Measurements from ENCODE around the gene GNAI3. TPM values are rescaled to one million over a fixed set of nuclear protein-coding genes. Genes with fewer than 3 reads are reported as not detected.

GNAI3 gene
- total and polyA plus RNA-seq, 2 of the 8 experiments (the other 6 are each of a cell fraction or from before 2014, with no cell fraction given), result 4.0 to 9.8 TPM

DNA sequence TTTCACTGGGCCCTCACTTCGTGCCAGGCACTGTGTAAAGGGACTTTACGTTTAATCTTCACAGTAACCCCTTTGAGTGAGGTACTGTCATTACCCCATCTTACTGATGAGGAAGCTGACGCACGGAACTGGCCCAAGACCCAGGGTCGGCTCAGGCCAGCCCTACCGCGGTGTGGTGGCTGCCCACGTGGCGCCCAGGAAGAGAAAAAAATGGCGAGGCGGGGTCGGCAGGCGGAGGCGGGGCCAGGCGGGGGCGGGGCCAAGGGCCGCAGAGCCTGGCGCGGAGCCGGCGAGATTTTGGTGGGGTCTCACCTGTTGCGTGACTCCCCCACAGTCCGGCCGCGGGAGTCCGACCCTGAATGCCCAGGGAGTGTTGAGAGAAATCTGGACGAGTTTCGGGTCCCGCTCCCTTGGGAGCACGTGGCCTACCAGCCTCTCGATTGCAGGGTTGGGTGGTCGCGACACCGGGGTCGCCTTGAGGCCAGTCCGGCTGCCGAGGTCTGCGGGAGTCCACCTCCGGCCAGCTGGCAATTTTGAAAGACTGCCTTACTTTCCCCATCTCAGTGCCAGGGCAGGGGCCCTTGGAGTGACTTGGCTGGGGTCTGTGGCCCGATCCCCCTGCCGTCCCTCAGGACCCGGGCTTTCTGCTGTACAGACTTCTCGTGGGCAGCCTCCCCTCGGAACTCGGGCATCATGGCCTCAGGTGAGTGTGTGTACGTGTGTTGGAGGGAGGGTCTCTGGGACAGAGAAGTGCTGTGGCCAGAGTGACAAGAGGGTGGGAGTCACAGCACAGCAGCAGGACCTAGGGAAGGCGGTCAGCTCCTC is 71.4 kb downstream of the GNAI3 start, which contains the start of the genes AMPD2 and GNAT2:
Gene AMPD2 (plus strand): TSS at position 262 of the 825 bp plus-strand sequence. CDS start 1,339 bp downstream, outside the sequence.
Gene GNAT2 (minus strand): TSS at position 41 of the 825 bp plus-strand sequence. CDS start 6,746 bp downstream, outside the sequence.
- Histone ChIP-seq H3K9ac (replicated peaks in 1 of 4; ENCODE audit: extremely low read depth in 1 of 4, low read depth in 3 of 4, low read length in 3 of 4) (peak within 1 kb of the TSS in 3 of 4 experiments; percentile 43 to 74 (median 65); a peak in 6 of 7 replicates), H3K79me2 (ENCODE audit: control insufficient read depth in 1 of 2, insufficient read depth in 2 of 2, low read length in 2 of 2) (peaks cover 0 to 37% of the 10 kb centered on the region in 2 experiments; a peak in 2 of 4 replicates), H3K4ac (replicated peaks; ENCODE audit: insufficient read length, low read depth, low read length) (peak within 1 kb of the TSS; percentile 81), H4K91ac (replicated peaks; ENCODE audit: insufficient read length, low read length) (peak within 1 kb of the TSS; percentile 76), H3K27ac (ENCODE audit: low read depth, low read length) (peak within 1 kb of the TSS; percentile 16; the same call in 1 of the 2 replicates), H4K5ac (ENCODE audit: insufficient read length, low read depth, low read length) (peak within 1 kb of the TSS; percentile 49), H3K23ac (ENCODE audit: insufficient read length) (peak within 1 kb of the TSS; percentile 1), H3K36me3 (ENCODE audit: control insufficient read depth in 2 of 4, insufficient read depth in 4 of 4, low read length in 3 of 4) (no peaks in the 10 kb centered on the region), H2AFZ (ENCODE audit: low read length) (peak within 1 kb of the TSS; percentile 99), H3K4me2 (ENCODE audit: insufficient read depth in 1 of 2, low read depth in 2 of 2, low read length in 2 of 2) (peak within 1 kb of the TSS; percentile 91 to 94), H3K9me3 (ENCODE audit: insufficient read depth in 2 of 2, low read depth in 1 of 2, low read length in 1 of 2) (no peaks in the 10 kb centered on the region), H2BK20ac (ENCODE audit: low read length) (no peak within 1 kb of the TSS), H3K14ac (ENCODE audit: insufficient read length) (no peak within 1 kb of the TSS), H3K18ac (ENCODE audit: extremely low read depth, low read length) (peak within 1 kb of the TSS; percentile 96), H4K8ac (ENCODE audit: extremely low read depth, insufficient read depth, low read length) (peak within 1 kb of the TSS; percentile 88; the same call in 1 of the 2 replicates), H2BK15ac (ENCODE audit: low read length) (peak within 1 kb of the TSS; percentile 13; the same call in 1 of the 2 replicates), H2AK5ac (ENCODE audit: low read depth, low read length) (no peak within 1 kb of the TSS), H3K27me3 (replicated peaks in 1 of 4; ENCODE audit: control insufficient read depth in 3 of 4, extremely low read depth in 1 of 4, insufficient read depth in 3 of 4, low read length in 3 of 4) (no peaks in the 10 kb centered on the region), H2BK12ac (ENCODE audit: low read depth, low read length) (peak within 1 kb of the TSS; percentile 91), H3K79me1 (ENCODE audit: low read depth, low read length) (peaks cover 17% of the 10 kb centered on the region), H3K23me2 (ENCODE audit: low read depth, low read length) (peaks cover 16% of the 10 kb centered on the region), H3K4me3 (ENCODE audit: extremely low read depth in 1 of 4, insufficient read depth in 2 of 4, low read depth in 3 of 4, low read length in 4 of 4) (peak within 1 kb of the TSS; percentile 69 to 85 (median 78)), H3K56ac (replicated peaks; ENCODE audit: insufficient read length, low read depth, low read length) (peak within 1 kb of the TSS; percentile 64), H3K4me1 (replicated peaks in 1 of 4; ENCODE audit: control insufficient read depth in 3 of 4, insufficient read depth in 4 of 4, low read length in 3 of 4) (peaks cover 4 to 25% (median 12%) of the 10 kb centered on the region in 4 experiments), H2BK5ac (ENCODE audit: low read depth, low read length) (peak within 1 kb of the TSS; percentile 86; the same call in 1 of the 2 replicates), H4K20me1 (replicated peaks in 1 of 2; ENCODE audit: control insufficient read depth in 1 of 2, insufficient read depth in 2 of 2, low read length in 2 of 2) (peaks cover 5 to 21% of the 10 kb centered on the region in 2 experiments), H2BK120ac (replicated peaks; ENCODE audit: low read depth, low read length) (no peak within 1 kb of the TSS)
- ChIA-PET POLR2A (ENCODE audit: partially characterized antibody) (interaction anchor here (0.6 to 2.5 kb wide), 12 partner anchors 8 to 246 kb away, joined by 3 to 18 read pairs (median 5); partner anchors contain the start of gene GNAI3), CTCF (ENCODE audit: partially characterized antibody) (interaction anchor here (0.8 to 1.7 kb wide), 11 partner anchors 12 to 337 kb away, joined by 3 to 9 read pairs (median 3); partner anchors contain the start of gene PSRC1)
- DNase-seq (ENCODE audit: low read depth in 1 of 2, low spot score in 2 of 2), result peak in 1 of 2 experiments; percentile 87
- FAIRE-seq, result no peak
- WGBS, 2 experiments (ENCODE audit: extremely low coverage in 1 of 2, insufficient coverage in 1 of 2, insufficient read length in 1 of 2, insufficient replicate concordance in 2 of 2, low coverage in 1 of 2, low lambda C conversion rate in 2 of 2, missing lambda C conversion rate in 1 of 2), result 1% methylated on average over 29 of the region's 47 CpGs; no CpG with 5 or more reads in 1 of the 2 experiments
- TF ChIP-seq CBX5 (IDR thresholded peaks at IDR 0.05; ENCODE audit: low read depth, low read length) (no peak), SP2 (IDR thresholded peaks at IDR 0.05; ENCODE audit: low read length) (no peak), SIN3A (conservative IDR thresholded peaks at IDR 0.05 in 1 of 2, IDR thresholded peaks at IDR 0.05 in 1 of 2; ENCODE audit: low read depth in 1 of 2, low read length in 2 of 2) (peak in 1 of 2 experiments; percentile 87; a peak in 2 of 4 replicates), RNF2 (IDR thresholded peaks at IDR 0.05; ENCODE audit: borderline replicate concordance, low read depth, low read length, missing control alignments, poor library complexity, severe bottlenecking) (no peak), ASH2L (IDR thresholded peaks at IDR 0.05; ENCODE audit: low read length) (peak; percentile 55), POLR2A (IDR thresholded peaks at IDR 0.05; ENCODE audit: control extremely low read depth in 1 of 2, low read depth in 2 of 2, low read length in 2 of 2) (peak in 1 of 2 experiments; percentile 54; a peak in 2 of 3 replicates), HDAC6 (IDR thresholded peaks at IDR 0.05; ENCODE audit: low read depth, low read length) (no peak), KDM1A (IDR thresholded peaks at IDR 0.05; ENCODE audit: borderline replicate concordance, low read length) (no peak; the same call in 1 of the 2 replicates), POU5F1 (IDR thresholded peaks at IDR 0.05; ENCODE audit: low read depth, low read length) (no peak)
- TF ChIP-seq, protein P1, sequence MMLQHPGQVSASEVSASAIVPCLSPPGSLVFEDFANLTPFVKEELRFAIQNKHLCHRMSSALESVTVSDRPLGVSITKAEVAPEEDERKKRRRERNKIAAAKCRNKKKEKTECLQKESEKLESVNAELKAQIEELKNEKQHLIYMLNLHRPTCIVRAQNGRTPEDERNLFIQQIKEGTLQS (IDR thresholded peaks at IDR 0.05; ENCODE audit: insufficient read depth, low read depth, low read length), result no peak

Measured in H1 (cell line).